Inflammatory macrophage treated with lipopolysaccharide for 4 hours (primary cell): ENCODE data around the gene METTL8.

Source experiments
- DNase-seq: peaks from one replicate; pipeline ENCODE4 v3.0.0-alpha.2; 2020

The METTL8 gene

DNA sequence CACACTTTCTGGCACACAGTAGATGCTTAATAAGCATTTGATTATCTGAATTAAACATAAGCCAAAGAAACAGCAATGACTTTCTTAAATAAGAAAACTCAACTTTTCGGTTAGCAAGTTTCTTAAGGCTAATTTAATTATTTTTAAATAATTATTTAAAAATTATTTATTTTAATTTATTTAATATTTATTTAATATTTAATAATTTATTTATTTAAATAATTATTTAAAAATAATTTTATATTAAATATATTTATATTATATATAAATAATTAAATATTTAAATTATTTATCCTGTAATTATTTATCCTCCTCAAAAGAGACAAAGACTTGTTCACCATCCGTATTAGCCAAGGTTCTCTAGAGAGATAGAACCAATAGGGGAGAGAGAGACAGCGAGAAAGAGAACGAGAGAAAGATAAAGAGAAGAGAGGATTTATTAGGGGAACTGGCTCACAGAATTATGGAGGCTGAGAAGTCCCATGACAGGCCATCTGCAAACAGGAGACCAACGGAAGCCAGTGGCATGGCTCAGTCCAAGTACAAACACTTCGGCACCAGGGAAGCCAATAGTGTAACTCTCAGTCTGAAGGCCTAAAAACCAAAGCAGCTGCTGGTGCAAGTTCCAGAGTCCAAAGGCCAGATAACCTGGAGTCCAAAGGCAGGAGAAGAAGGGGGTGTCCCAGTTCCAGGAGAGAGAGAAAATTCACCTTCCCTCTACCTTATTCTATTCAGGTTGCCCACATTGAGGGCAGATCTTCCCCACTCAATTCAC lies 125.3 kb downstream of the METTL8 start:
- DNase-seq, result no peak

DNA sequence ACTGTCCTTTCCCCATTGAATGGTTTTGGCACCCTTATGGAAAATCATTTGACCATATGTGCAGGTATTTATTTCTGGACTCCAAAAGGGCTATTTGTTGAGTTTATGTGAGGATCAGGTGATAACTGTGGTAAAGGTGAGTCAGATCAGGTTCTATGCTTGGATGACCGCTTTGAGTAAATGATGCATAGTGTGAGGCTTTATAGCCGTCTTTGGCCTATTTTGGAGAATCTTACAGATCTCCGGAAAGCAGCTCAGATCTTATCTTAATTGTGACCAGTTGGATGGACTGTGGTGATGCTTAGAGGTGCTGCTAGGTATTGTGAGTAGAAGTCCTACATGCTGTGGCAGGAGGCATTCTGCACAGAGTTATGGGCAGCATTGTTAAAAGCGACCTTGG lies 126.2 kb downstream of the METTL8 start:
- DNase-seq, result no peak

- no peak for DNase-seq
Measured at GRCh38 chr2:171297956-171298355, 135.8 kb downstream of the METTL8 start.

- no peak for DNase-seq
Measured at GRCh38 chr2:171294608-171295007, 139.2 kb downstream of the METTL8 start.

GRCh38 chr2:171293661-171294060 lies 140.1 kb downstream of the METTL8 start:
- DNase-seq, result no peak

- DNase-seq, result no peak
Measured at GRCh38 chr2:171289991-171290390, 143.8 kb downstream of the METTL8 start.

DNA sequence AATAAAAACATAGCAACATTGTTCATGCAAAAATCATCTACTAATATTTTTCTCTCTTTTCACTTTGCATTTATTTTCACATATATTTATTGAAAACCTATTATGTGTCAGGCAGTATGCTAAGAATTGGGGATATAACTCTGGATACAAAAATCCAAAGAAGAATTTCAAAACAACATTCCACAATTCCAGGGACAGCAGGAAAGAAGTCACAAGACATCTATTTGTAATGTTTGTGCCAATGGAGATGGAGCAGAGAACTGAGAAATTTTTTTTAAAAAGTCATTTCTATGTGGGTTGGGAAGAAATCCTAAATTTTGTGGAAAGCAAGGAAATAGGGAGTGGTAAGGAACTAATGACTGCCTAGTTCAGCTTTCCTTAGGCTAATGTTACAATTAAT lies 144.5 kb downstream of the METTL8 start:
- DNase-seq, result no peak

DNA sequence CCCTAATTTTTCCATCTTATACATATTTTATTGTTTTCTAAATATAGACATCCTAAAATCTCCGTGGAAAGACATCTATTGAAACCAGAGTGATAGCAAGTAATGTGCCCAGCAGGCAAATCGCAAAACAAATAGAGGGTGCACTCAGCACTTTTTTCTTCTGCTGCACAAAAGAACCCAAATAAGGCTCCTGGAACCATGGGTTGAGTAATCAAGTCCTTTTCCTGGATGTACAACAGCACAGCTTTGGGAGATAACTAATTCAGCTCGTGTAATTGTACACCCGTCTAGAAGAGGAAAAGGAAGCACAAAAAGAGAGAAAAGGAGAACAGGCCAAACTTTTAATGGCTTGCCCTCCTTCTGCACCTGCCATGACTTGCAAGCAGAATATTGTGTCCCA lies 146.2 kb downstream of the METTL8 start:
- DNase-seq, result no peak

DNA sequence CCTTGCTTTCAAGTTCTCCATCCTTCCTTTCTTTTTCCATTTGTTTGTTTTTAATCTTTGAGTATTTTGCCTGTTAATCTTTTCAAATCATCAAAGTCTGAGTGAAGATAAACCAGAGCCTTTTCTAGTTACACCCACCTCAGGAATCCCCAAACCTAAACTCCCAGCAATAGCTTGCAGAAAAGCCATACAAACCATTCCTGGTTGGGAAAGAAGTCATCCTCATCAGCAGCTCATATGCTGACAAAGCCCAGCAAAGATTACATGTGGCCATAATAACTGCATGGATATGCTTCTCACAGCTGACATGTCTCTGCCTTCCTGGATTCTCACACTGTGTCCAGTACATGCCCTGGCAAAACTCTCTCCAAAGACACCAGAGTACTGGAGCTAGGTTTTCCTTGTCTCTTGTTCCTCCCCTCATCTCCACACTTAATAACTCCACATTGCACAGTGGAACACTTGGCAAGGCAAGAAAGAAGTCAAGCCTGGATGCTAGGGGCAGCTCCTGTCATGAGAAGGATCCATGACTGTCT lies 146.7 kb downstream of the METTL8 start:
- no peak for DNase-seq

DNA sequence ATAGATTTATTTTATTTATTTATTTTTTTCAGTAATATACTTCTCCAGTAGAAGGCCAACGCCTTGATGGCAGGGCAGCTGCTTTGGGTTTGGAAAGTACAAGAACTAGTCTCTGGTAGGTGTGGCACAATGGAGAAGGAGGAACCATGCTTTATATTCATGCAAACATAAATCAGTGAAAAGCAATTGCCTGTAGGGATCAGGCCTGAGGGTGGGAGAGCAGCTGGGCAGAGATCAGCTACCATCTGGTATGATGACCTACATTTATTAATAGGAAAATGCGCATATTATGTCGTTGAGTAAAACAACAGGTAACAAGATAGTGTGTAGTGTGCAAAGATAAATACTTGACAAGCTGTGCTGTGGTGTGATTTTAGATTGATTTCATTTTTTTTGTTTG lies 152.7 kb downstream of the METTL8 start:
- DNase-seq, result no peak

GRCh38 chr2:171279983-171280790 lies 153.6 kb downstream of the METTL8 start:
- no peak for DNase-seq

- DNase-seq, result no peak
Measured at GRCh38 chr2:171274757-171275156, 159.0 kb downstream of the METTL8 start.

DNA sequence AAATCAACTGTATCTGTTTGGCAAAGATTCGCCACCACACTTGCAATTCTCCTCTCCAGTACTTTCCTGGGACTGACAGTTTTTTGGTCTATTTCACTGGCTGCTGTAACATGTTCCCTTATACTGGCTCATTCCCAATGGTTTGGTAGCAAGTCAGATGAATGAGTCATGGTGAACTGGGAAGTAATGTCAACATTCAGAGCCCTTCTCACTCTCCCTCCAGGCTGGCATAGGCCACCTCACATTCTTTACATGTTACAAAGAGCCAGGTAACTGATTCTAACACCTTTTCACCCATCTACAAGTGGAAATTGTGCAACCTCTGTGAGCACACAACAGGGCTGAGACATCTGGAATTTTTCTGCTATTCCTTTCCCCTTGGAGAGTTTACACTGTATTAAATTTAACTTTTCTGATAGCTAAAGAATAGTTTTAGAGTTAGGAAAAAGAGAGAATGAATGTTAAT lies 161.8 kb downstream of the METTL8 start:
- peak; percentile 21 for DNase-seq

GRCh38 chr2:171271386-171271785 lies 162.4 kb downstream of the METTL8 start:
- no peak for DNase-seq

DNA sequence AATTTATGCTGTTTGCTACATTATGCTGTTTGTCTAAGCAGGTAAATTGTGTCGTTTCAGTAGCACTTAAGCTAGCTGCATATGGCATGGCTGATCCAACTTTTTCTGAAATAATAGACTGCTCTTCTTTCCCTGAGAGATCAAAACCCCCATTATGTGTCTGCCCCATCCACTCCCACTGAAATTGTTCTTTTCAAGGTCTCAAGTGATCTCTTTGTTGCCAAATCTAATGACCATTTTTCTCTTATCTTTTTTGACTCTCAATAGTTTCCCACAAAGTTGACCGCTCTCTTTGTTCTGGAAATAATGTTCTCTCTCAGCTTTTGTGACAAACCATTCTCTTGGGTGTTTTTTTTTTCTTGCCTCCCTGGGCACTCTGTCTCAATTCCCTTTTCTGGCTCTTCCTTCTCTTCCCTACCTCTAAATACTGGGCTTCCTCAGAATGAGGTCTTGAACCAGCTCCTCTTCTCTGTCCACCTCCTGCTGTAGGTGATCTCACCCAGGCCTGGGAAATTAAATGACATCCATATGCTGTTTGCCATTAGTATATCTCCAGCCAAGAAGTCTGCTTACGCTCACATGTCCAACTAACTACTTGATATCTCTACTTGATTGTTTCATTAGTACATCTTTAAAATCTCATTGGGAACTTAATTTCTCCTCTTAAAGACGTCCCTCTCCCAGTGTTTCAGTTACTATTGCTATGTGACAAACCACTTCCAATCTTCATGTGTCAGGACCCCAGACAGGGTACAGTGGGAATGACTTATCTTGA lies 165.7 kb downstream of the METTL8 start:
- DNase-seq, result no peak
